ENCODE results near the gene SLC25A23. TPM values are rescaled to one million over a fixed set of nuclear protein-coding genes. Genes with fewer than 3 reads are reported as not detected.
A peak's percentile ranks its signal among the peaks of the same experiment; 100 is the strongest.

SLC25A23 gene
- total RNA-seq, 1 donor from 2014 or later = 50.8 TPM

DNA sequence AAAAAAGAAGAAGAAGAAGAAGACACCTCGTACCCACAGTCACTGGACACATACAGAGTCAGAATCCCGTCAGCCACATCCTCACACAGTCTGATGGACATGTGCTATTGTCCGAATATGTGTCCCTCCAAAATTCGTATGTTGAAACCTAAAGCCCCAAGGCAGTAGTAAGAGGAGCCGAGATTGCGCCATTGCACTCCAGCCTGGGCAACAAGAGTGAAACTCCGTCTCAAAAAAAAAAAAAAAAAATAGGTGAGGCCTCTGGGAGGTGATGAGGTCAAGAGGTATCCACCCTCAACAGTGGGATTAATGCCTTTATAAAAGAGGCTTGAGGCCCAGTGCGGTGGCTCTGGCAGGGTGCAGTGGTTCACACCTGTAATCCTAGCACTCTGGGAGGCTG lies 24.6 kb upstream of the SLC25A23 start:
- Mint-ChIP-seq H3K9me3 (ENCODE audit: unreplicated experiment) (no peaks in the 10 kb centered on the region), H3K27ac (ENCODE audit: unreplicated experiment) (no peak overlapping the region), H3K27me3 (ENCODE audit: unreplicated experiment) (no peaks in the 10 kb centered on the region), H3K4me3 (ENCODE audit: unreplicated experiment) (no peak overlapping the region), H3K4me1 (ENCODE audit: unreplicated experiment) (no peaks in the 10 kb centered on the region), H3K36me3 (ENCODE audit: unreplicated experiment) (no peaks in the 10 kb centered on the region)
- TF ChIP-seq, protein P1, sequence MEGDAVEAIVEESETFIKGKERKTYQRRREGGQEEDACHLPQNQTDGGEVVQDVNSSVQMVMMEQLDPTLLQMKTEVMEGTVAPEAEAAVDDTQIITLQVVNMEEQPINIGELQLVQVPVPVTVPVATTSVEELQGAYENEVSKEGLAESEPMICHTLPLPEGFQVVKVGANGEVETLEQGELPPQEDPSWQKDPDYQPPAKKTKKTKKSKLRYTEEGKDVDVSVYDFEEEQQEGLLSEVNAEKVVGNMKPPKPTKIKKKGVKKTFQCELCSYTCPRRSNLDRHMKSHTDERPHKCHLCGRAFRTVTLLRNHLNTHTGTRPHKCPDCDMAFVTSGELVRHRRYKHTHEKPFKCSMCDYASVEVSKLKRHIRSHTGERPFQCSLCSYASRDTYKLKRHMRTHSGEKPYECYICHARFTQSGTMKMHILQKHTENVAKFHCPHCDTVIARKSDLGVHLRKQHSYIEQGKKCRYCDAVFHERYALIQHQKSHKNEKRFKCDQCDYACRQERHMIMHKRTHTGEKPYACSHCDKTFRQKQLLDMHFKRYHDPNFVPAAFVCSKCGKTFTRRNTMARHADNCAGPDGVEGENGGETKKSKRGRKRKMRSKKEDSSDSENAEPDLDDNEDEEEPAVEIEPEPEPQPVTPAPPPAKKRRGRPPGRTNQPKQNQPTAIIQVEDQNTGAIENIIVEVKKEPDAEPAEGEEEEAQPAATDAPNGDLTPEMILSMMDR (IDR thresholded peaks at IDR 0.05) = no peak
- no peak for DNase-seq (ENCODE audit: extremely low spot score, unreplicated experiment)

DNA sequence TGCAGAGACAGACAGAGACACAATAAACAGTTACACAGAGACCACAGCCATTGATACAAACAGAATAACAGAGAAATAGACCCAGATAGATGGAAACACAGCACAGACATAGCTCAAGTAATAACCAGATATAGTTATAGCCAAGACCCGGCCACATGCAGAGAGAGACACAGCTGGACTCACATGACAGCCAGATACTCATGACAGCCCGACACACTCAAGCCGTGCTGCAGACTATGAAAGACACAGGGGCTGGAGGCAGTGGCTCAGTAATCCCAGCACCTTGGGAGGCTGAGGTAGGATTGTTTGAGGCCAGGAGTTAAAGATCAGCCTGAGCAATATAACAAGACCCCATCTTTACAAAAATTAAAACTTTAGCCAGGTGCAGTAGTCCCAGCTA lies 23.6 kb upstream of the SLC25A23 start:
- no peak overlapping the region for H3K4me3 Mint-ChIP-seq (ENCODE audit: unreplicated experiment)
- H3K4me1 Mint-ChIP-seq (ENCODE audit: unreplicated experiment) = no peaks in the 10 kb centered on the region
- no peak for DNase-seq (ENCODE audit: extremely low spot score, unreplicated experiment)
- no peaks in the 10 kb centered on the region for H3K36me3 Mint-ChIP-seq (ENCODE audit: unreplicated experiment)
- H3K27me3 Mint-ChIP-seq (ENCODE audit: unreplicated experiment) = no peaks in the 10 kb centered on the region
- no peak overlapping the region for H3K27ac Mint-ChIP-seq (ENCODE audit: unreplicated experiment)
- TF ChIP-seq, protein P1 (IDR thresholded peaks at IDR 0.05) = no peak
- no peaks in the 10 kb centered on the region for H3K9me3 Mint-ChIP-seq (ENCODE audit: unreplicated experiment)

DNA sequence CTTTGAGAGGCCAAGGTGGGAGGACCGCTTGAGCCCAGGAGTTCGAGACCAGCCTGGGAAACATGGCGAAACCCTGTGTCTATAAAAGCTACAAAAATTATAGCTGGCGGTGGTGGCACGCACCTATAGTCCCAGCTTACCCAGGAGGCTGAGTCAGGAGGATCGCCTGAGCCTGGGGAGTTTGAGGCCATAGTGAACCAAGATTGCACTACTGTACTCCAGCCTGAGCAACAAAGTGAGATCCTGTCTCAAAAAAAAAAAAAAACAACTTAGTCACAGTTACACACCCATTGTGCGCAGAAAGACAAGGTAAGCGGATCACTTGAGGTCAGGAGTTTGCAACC lies 22.7 kb upstream of the SLC25A23 start:
- Mint-ChIP-seq H3K36me3 (ENCODE audit: unreplicated experiment) (no peaks in the 10 kb centered on the region), H3K9me3 (ENCODE audit: unreplicated experiment) (no peaks in the 10 kb centered on the region), H3K4me3 (ENCODE audit: unreplicated experiment) (no peak overlapping the region), H3K27ac (ENCODE audit: unreplicated experiment) (no peak overlapping the region), H3K27me3 (ENCODE audit: unreplicated experiment) (no peaks in the 10 kb centered on the region), H3K4me1 (ENCODE audit: unreplicated experiment) (no peaks in the 10 kb centered on the region)
- no peak for DNase-seq (ENCODE audit: extremely low spot score, unreplicated experiment)
- TF ChIP-seq, protein P1 (IDR thresholded peaks at IDR 0.05) = no peak

DNA sequence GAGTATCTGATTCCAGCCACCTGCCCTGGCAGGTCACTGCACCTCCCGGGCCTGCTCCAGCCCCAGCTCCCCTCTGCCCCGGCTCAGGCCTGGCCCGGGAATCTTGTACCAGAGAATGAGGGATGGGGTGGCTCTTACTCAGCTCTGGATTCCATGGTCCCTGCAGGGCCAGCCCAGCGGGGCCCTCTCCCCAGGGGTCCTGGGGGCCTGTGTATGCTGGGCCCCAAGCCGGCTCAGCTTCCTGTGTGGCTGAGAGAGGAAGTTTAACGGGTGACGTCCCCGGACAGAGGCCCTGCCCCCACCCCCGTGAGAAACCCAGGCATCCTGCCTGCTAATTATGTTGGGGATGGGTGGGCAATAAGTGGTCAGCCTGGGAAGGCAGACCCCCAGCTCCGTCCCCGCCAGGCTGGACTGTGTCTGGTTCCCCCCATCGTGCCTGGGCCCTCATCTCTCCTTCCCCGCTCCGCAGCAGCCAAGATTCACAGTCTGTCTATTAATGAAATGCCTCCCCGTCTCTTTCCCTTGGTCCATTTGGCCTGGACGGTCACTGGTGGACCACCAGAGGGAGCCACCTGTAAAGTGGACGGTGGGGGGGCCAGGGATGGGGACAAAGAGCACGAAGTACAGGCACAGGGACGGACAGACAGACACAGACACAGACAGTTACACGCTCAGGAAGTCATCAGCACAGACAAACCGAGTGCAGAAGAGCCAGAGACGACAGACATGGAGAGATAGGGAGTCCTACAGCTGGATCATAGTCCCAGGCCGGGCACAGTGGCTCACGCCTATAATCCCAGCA lies 22.1 kb upstream of the SLC25A23 start, which contains the start of gene DENND1C:
TSS of gene DENND1C (minus strand) at position 247 of the 802 bp plus-strand sequence. CDS start at position 155, 92 bp downstream.
- H3K27ac Mint-ChIP-seq (ENCODE audit: unreplicated experiment) = no peak within 1 kb of the TSS
- no peak for DNase-seq (ENCODE audit: extremely low spot score, unreplicated experiment)
- H3K36me3 Mint-ChIP-seq (ENCODE audit: unreplicated experiment) = no peaks in the 10 kb centered on the region
- no peak within 1 kb of the TSS for H3K4me3 Mint-ChIP-seq (ENCODE audit: unreplicated experiment)
- H3K9me3 Mint-ChIP-seq (ENCODE audit: unreplicated experiment) = no peaks in the 10 kb centered on the region
- H3K4me1 Mint-ChIP-seq (ENCODE audit: unreplicated experiment) = no peaks in the 10 kb centered on the region
- H3K27me3 Mint-ChIP-seq (ENCODE audit: unreplicated experiment) = no peaks in the 10 kb centered on the region
- TF ChIP-seq, protein P1 (IDR thresholded peaks at IDR 0.05) = peak; percentile 50

DNA sequence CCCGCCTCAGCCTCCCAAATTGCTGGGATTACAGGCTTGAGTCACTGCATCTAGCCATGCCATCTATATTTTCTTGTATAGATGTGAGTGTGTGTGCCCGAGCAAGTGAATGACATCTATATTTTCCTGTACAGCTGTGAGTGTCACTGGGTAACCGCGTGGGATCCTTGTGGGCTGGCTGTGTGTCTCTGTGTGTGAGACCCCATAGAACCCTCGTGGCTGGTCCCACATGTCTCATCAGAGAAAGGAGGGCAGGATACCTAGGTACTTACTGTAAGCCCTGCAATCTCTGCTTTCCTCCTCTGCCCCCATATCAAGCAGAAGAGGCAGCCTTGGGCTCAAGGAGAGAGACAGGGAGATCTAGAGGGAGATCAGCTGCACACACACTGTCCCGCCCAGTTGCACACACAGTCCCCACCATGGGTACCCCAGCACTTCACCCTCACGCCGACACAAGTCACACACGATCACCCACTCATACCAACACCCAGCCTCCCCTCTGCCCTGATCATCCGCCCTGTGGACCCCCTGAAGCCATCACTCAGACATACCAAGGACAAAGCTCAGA lies 21.3 kb upstream of the SLC25A23 start:
- Mint-ChIP-seq H3K9me3 (ENCODE audit: unreplicated experiment) (no peaks in the 10 kb centered on the region), H3K36me3 (ENCODE audit: unreplicated experiment) (no peaks in the 10 kb centered on the region), H3K4me1 (ENCODE audit: unreplicated experiment) (peaks cover 2% of the 10 kb centered on the region), H3K4me3 (ENCODE audit: unreplicated experiment) (no peak overlapping the region), H3K27ac (ENCODE audit: unreplicated experiment) (no peak overlapping the region), H3K27me3 (ENCODE audit: unreplicated experiment) (peaks cover 1% of the 10 kb centered on the region)
- DNase-seq (ENCODE audit: extremely low spot score, unreplicated experiment) = no peak
- TF ChIP-seq, protein P1 (IDR thresholded peaks at IDR 0.05) = no peak
